Fibroblast of mammary gland (primary cell): ENCODE data around the gene REXO1.

ENCODE experiments used
- DNase-seq: peaks from one replicate; pipeline ENCODE4 v3.0.0-alpha.2; 2010; ENCODE audit warnings: low read depth
- H3K4me3 ChIP-seq: 2 replicates; pipeline ENCODE4 v1.5.1; 2011; ENCODE audit warnings: low read depth, mild to moderate bottlenecking, low read length, moderate library complexity; ENCODE audit not compliant: control insufficient read depth
- CTCF ChIP-seq: conservative IDR thresholded peaks from 2 replicates; pipeline ENCODE4 v1.5.1; 2011; ENCODE audit warnings: low read depth, low read length, inconsistent platforms; ENCODE audit not compliant: control insufficient read depth, insufficient read depth

REXO1 gene

GRCh38 chr19:1858412-1859081, 10.3 kb upstream of the REXO1 start:
- no peak overlapping the region for H3K4me3 ChIP-seq
- no peak for DNase-seq
- TF ChIP-seq CTCF: no peak

GRCh38 chr19:1857648-1858326, 9.5 kb upstream of the REXO1 start:
- TF ChIP-seq CTCF: no peak
- no peak overlapping the region for H3K4me3 ChIP-seq
- DNase-seq: no peak

DNA sequence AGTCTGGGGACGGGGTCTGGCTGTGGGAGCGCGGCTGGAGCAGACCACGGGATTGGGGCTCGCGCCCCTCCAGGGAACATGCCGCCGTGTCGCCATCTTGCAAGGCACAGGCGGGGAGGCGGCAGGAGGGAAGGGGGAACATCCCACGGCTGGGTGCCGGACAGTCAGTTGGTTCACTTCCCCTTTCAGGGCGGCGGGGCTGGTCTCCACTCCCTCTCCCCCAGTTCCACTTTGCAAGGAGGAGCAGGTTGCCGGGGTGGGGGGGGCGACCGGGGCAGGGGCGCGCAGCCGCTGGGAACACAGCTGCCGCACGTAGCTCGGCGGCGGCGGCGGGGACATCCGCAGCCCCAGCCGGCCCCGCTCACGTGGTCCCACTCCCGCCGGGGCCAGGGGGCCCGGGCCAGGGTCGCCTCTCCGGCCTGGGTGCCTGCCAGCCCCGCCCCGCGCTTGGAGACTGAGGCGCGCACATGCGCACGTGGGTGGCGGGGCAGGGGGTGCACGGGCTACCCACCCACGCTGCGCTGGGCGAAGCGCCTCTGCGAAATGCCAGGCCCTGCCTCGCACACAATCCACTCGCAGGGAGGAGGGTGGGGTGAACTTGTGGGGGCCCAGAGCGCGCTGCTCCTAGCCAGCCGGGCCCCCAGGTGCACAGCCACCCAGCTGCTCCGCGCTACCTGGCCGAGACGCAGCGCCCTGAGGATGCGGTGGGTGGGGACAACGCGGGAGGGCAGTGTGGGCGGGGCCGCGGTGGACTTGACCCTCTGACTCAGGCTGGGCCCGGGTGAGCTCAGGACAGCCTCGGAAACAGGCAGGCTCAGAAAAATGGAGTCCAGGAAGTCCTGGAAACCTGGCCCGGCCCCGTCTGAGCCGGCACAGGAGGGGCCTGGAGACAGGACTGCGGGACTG, 8.7 kb upstream of the REXO1 start:
- TF ChIP-seq CTCF: no peak
- H3K4me3 ChIP-seq: peak overlapping the region; percentile 33
- DNase-seq: peak; percentile 82

DNA sequence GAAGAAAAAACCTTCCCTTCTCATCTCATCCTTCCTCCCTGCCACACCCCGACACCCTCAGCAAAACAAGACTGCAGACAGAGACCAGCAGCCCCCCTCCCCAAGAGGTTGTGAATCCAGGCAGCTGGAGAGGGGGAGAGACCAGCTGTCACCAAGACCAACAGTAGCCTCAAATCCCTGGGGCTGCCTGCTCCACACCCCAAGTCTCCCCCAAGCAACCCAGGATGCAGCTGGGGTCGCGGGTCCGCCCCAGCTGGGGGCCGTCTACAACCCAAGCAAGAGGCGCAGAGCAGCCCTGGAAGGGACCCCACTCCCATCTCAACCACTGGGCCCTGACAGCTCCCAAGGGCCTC, 8.0 kb upstream of the REXO1 start:
- DNase-seq: no peak
- no peak for TF ChIP-seq CTCF
- no peak overlapping the region for H3K4me3 ChIP-seq

DNA sequence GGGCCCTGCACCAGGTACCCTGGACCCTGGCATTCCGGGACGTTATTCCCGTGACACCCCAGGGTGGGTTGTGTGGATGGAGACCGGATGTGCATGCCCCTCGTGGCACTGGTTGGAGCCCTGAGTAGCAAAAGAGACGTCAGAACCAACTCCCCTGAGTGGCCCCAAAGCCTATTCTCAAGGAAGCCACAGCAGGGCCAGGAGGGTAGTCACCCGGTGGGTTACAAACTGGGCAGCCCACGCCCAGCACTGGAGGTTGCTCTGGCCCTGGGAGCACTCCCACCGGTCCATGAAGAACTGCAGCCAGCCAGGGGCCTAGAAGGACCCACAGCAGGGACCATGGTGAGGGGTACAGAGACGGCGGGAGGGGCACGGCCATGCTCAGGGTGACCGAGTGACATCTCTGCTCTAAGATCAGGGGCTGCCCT, 7.6 kb upstream of the REXO1 start:
- no peak overlapping the region for H3K4me3 ChIP-seq
- no peak for DNase-seq
- TF ChIP-seq CTCF: no peak

DNA sequence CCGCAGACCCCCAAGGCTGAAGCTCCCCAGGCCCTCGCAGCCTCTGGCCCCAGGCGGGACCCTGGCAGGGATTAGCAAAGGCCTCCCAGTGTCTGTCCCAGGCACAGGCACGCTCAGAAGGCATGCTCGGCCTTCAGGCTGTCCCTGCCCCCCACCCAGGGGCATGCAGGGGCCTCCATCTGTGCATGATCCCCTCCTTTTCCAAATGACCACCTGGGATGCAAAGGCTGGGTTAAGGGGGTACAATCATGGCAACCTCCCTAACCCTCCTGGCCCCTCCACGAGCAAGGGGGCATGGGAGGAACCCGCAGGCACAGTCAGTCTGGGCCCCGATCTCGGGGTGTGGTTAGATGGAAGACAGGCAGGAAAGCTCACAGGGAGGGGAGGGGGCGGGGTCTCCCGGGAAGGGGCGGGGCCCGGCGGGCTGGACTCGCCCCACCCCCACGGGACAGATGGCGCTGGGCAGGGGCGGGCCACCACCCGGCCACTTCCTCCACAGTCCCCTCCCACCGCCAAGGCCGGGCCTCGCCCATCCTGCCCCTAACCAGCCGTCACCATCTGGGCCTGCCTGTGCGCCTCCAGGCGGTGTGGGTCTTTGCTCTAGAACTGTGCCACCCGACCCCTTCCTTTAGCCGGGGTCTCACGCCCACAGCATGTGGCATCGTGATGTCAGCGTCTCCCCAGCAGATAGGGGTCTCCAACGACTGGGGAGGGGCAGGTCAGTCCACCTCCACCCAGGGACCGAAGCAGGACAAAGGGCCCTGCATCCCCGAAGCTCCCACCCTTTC, 7.0 kb upstream of the REXO1 start:
- no peak overlapping the region for H3K4me3 ChIP-seq
- peak; percentile 65 for DNase-seq
- TF ChIP-seq CTCF: no peak
